H1 (cell line): ENCODE measurements around the gene BEST3. TPM values are rescaled to one million over a fixed set of nuclear protein-coding genes. Genes with fewer than 3 reads are reported as not detected.

Source experiments
- CTCF ChIA-PET: fragments of 300-600 bp; sonication (Branson Sonifier 250); formaldehyde crosslinking; loops from one replicate; lab custom pipeline; 2021; ENCODE audit not compliant: partially characterized antibody; lab: Charles Lee
- POLR2A ChIA-PET: fragments of 300-600 bp; sonication (Branson Sonifier 250); formaldehyde crosslinking; loops from one replicate; lab custom pipeline; 2021; ENCODE audit warnings: inconsistent platforms; ENCODE audit not compliant: partially characterized antibody; lab: Charles Lee
- DNase-seq, 2 experiments: peaks; one replicate each; pipeline versions ENCODE4 v3.0.0 to v3.0.0-alpha.2; 2010 to 2022; ENCODE audit warnings: low spot score in 2 of 2, low read depth in 1 of 2, mixed read lengths in 1 of 2
- FAIRE-seq: peaks from 2 replicates; lab custom pipeline; 2011; peaks lifted over from hg19 to GRCh38; lab: Jason Lieb, UNC
- H2AFZ ChIP-seq: 2 replicates; pipeline ENCODE4 v1.8.1; 2012; ENCODE audit warnings: low read length, inconsistent platforms
- H2AK5ac ChIP-seq: 2 replicates; pipeline ENCODE4 v1.6.1; 2013; ENCODE audit warnings: low read depth, low read length
- H2BK120ac ChIP-seq: replicated peaks from 2 replicates; pipeline ENCODE3; 2013; ENCODE audit warnings: low read depth, low read length, inconsistent platforms
- H2BK12ac ChIP-seq: 2 replicates; pipeline ENCODE4 v1.6.1; 2013; ENCODE audit warnings: low read depth, low read length
- H2BK15ac ChIP-seq: 2 replicates; pipeline ENCODE4 v1.6.1; 2013; ENCODE audit warnings: low read length
- H2BK20ac ChIP-seq: 2 replicates; pipeline ENCODE4 v1.6.1; 2013; ENCODE audit warnings: low read length
- H2BK5ac ChIP-seq: 2 replicates; pipeline ENCODE4 v1.6.1; 2013; ENCODE audit warnings: low read depth, low read length
- H3K14ac ChIP-seq: 2 replicates; pipeline ENCODE4 v1.6.1; 2013; ENCODE audit warnings: inconsistent platforms; ENCODE audit not compliant: insufficient read length
- H3K18ac ChIP-seq: 2 replicates; pipeline ENCODE4 v1.6.1; 2013; ENCODE audit warnings: low read length; ENCODE audit errors: extremely low read depth
- H3K23ac ChIP-seq: 2 replicates; pipeline ENCODE4 v1.6.1; 2013; ENCODE audit warnings: inconsistent platforms; ENCODE audit not compliant: insufficient read length
- H3K23me2 ChIP-seq: 2 replicates; pipeline ENCODE4 v1.6.1; 2013; ENCODE audit warnings: low read depth, low read length
- H3K27ac ChIP-seq: 2 replicates; pipeline ENCODE4 v1.6.1; 2011; ENCODE audit warnings: low read depth, low read length, inconsistent platforms
- H3K27me3 ChIP-seq, 4 experiments: replicated peaks in 1 of 4; 1 replicate in 1 of 4; 2 replicates in 3 of 4; pipeline versions ENCODE4 v1.6.1 to v1.8.1; 2011 to 2013; ENCODE audit warnings: low read length in 3 of 4, mild to moderate bottlenecking in 3 of 4, inconsistent platforms in 2 of 4, mixed read lengths in 2 of 4, moderate library complexity in 1 of 4; ENCODE audit not compliant: control insufficient read depth in 3 of 4, insufficient read depth in 3 of 4; ENCODE audit errors: extremely low read depth in 1 of 4
- H3K36me3 ChIP-seq, 4 experiments: 2 replicates each; pipeline versions ENCODE4 v1.6.1 to v1.8.1; 2011 to 2013; ENCODE audit warnings: mild to moderate bottlenecking in 4 of 4, low read length in 3 of 4, moderate library complexity in 2 of 4, control low read depth in 1 of 4, inconsistent platforms in 1 of 4; ENCODE audit not compliant: insufficient read depth in 4 of 4, control insufficient read depth in 2 of 4
- H3K4ac ChIP-seq: replicated peaks from 2 replicates; pipeline ENCODE3; 2013; ENCODE audit warnings: low read length, low read depth, mixed read lengths, inconsistent platforms; ENCODE audit not compliant: insufficient read length
- H3K4me1 ChIP-seq, 4 experiments: replicated peaks in 1 of 4; 1 replicate in 1 of 4; 2 replicates in 3 of 4; pipeline versions ENCODE4 v1.6.1 to v1.8.1; 2011 to 2013; ENCODE audit warnings: low read length in 3 of 4, inconsistent platforms in 2 of 4, mixed read lengths in 1 of 4; ENCODE audit not compliant: insufficient read depth in 4 of 4, control insufficient read depth in 3 of 4
- H3K4me2 ChIP-seq, 2 experiments: 2 replicates each; pipeline versions ENCODE4 v1.6.1 to v1.8.1; 2011 to 2013; ENCODE audit warnings: low read depth in 2 of 2, low read length in 2 of 2, control low read depth in 1 of 2, inconsistent platforms in 1 of 2, mild to moderate bottlenecking in 1 of 2; ENCODE audit not compliant: insufficient read depth in 1 of 2
- H3K4me3 ChIP-seq, 4 experiments: fragments of 200-600, 300-600 bp in 1 of 4; sonication (generic), shearing (Covaris generic), sonication (Bioruptor Twin) in 1 of 4; 2 replicates each; pipeline versions ENCODE4 v1.5.1 to v1.8.1; 2011 to 2016; ENCODE audit warnings: low read length in 4 of 4, low read depth in 3 of 4, control low read depth in 2 of 4, inconsistent platforms in 2 of 4, mild to moderate bottlenecking in 2 of 4, mixed read lengths in 1 of 4, moderate library complexity in 1 of 4; ENCODE audit not compliant: insufficient read depth in 2 of 4; ENCODE audit errors: extremely low read depth in 1 of 4
- H3K56ac ChIP-seq: replicated peaks from 2 replicates; pipeline ENCODE3; 2013; ENCODE audit warnings: low read depth, mild to moderate bottlenecking, mixed read lengths, low read length, inconsistent platforms; ENCODE audit not compliant: insufficient read length
- H3K79me1 ChIP-seq: 2 replicates; pipeline ENCODE4 v1.6.1; 2013; ENCODE audit warnings: low read depth, low read length, control low read depth
- H3K79me2 ChIP-seq, 2 experiments: 2 replicates each; pipeline versions ENCODE4 v1.6.1 to v1.8.1; 2012 to 2013; ENCODE audit warnings: low read length in 2 of 2, mild to moderate bottlenecking in 2 of 2, inconsistent platforms in 1 of 2; ENCODE audit not compliant: insufficient read depth in 2 of 2, control insufficient read depth in 1 of 2
- H3K9ac ChIP-seq, 4 experiments: replicated peaks in 1 of 4; 1 replicate in 1 of 4; 2 replicates in 3 of 4; pipeline versions ENCODE4 v1.6.1 to v1.8.1; 2011 to 2013; ENCODE audit warnings: low read depth in 3 of 4, low read length in 3 of 4, control low read depth in 2 of 4, mild to moderate bottlenecking in 2 of 4, moderate library complexity in 2 of 4, inconsistent platforms in 1 of 4; ENCODE audit errors: extremely low read depth in 1 of 4
- H3K9me3 ChIP-seq, 2 experiments: 2 replicates each; pipeline versions ENCODE4 v1.6.1 to v1.8.1; 2012 to 2013; ENCODE audit warnings: mild to moderate bottlenecking in 2 of 2, moderate library complexity in 2 of 2, control low read depth in 1 of 2, inconsistent platforms in 1 of 2, low read depth in 1 of 2, low read length in 1 of 2, mixed read lengths in 1 of 2; ENCODE audit not compliant: insufficient read depth in 2 of 2
- H4K20me1 ChIP-seq, 2 experiments: replicated peaks in 1 of 2; 2 replicates each; pipeline versions ENCODE3 to v1.8.1; 2011 to 2013; ENCODE audit warnings: inconsistent platforms in 2 of 2, low read length in 2 of 2, mild to moderate bottlenecking in 1 of 2; ENCODE audit not compliant: insufficient read depth in 2 of 2, control insufficient read depth in 1 of 2
- H4K5ac ChIP-seq: 2 replicates; pipeline ENCODE4 v1.6.1; 2013; ENCODE audit warnings: low read length, low read depth, mixed read lengths, inconsistent platforms; ENCODE audit not compliant: insufficient read length
- H4K8ac ChIP-seq: 2 replicates; pipeline ENCODE4 v1.8.0; 2013; ENCODE audit warnings: mild to moderate bottlenecking, moderate library complexity, low read length, inconsistent platforms; ENCODE audit not compliant: insufficient read depth; ENCODE audit errors: extremely low read depth
- H4K91ac ChIP-seq: replicated peaks from 2 replicates; pipeline ENCODE3; 2013; ENCODE audit warnings: low read length, mixed read lengths, inconsistent platforms; ENCODE audit not compliant: insufficient read length
- EZH2 ChIP-seq: fragments of 200-600 bp; sonication (generic); IDR thresholded peaks from 2 replicates; pipeline ENCODE4 v1.7.1; 2012; ENCODE audit warnings: low read depth, mild to moderate bottlenecking, moderate library complexity, low read length, inconsistent platforms; ENCODE audit not compliant: severe bottlenecking
- WGBS, 2 experiments: shearing (Covaris generic) in 1 of 2; methylation state at CpG; one replicate each; pipeline versions ENCODE4 v1.1.6 to v1.1.7; 2013 to 2015; ENCODE audit warnings: low lambda C conversion rate in 2 of 2, mixed read lengths in 2 of 2, inconsistent platforms in 1 of 2, low coverage in 1 of 2, missing lambda C conversion rate in 1 of 2; ENCODE audit not compliant: insufficient replicate concordance in 2 of 2, insufficient coverage in 1 of 2, insufficient read length in 1 of 2; ENCODE audit errors: extremely low coverage in 1 of 2, missing lambda C conversion rate in 1 of 2; 5-methylcytosine and 5-hydroxymethylcytosine counted together
- polyA plus RNA-seq, 7 experiments: library from polyadenylated mRNA; depleted of rRNA in 3 of 7; stranded (reverse) in 5 of 7; unstranded in 2 of 7; fragments of >200 nt in 5 of 7; fragments of 200-250 nt in 2 of 7; gene quantifications; 1 replicate in 5 of 7; 2 replicates in 1 of 7; 4 replicates in 1 of 7; pipeline versions ENCODE4 v1.2.1 to v1.2.3, GENCODE V29; 2011 to 2013; ENCODE audit warnings: missing spikeins in 2 of 7, mixed read lengths in 2 of 7
- total RNA-seq: library from RNA; stranded (reverse); fragmentation: NEBNext Ultra II Directional; extraction: Animal tissue kit (Norgen Biotek cat#: 25700); gene quantifications from 2 replicates; pipeline ENCODE4 v1.2.1, GENCODE V29; 2021

The BEST3 gene
- total and polyA plus RNA-seq, 2 of the 8 experiments (the other 6 are each of a cell fraction or from before 2014, with no cell fraction given): 0.17 TPM; not detected in 1

DNA sequence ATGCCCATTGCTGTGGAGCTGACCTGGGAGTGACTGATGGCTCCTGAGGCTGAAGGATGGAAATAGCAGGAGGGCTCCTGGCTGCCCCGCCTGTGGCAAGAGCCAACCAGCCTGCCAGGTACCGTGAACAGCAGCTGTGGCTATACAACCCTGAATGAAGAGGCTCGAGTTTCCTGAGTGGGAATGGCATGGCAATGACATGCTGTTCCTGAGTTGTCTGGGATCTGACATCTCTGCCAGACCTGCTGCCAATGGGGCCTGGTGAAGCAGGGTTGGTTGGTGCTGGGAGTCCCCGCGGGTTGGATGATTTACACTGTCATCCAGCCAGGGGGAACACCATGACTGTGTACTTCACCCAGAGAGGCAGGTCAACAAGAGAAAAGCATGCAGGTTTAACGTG, 56.6 kb downstream of the BEST3 start:
- H2BK12ac ChIP-seq: no peak overlapping the region
- no peaks in the 10 kb centered on the region for H3K9me3 ChIP-seq
- H3K4me3 ChIP-seq: no peak overlapping the region
- no peaks in the 10 kb centered on the region for H3K79me1 ChIP-seq
- FAIRE-seq (no peak), DNase-seq (no peak)
- H3K4me2 ChIP-seq: no peak overlapping the region
- H3K27me3 ChIP-seq: no peaks in the 10 kb centered on the region
- H3K27ac ChIP-seq: no peak overlapping the region
- H3K14ac ChIP-seq: no peak overlapping the region
- 88% methylated on average over 6 of the region's 6 CpGs; no CpG with 5 or more reads in 1 of the 2 experiments for WGBS, 2 experiments
- H3K4ac ChIP-seq: no peak overlapping the region
- H3K9ac ChIP-seq: no peak overlapping the region
- no peaks in the 10 kb centered on the region for H3K36me3 ChIP-seq
- no peak overlapping the region for H4K91ac ChIP-seq
- ChIA-PET POLR2A (interaction anchor here (0.8 kb wide), 1 partner anchor 190 kb away, joined by 4 read pairs; no protein-coding TSS in a partner anchor), CTCF (interaction anchor here (0.7 to 4.7 kb wide), 3 partner anchors 12 to 138 kb away, joined by 3 to 68 read pairs (median 16); no protein-coding TSS in a partner anchor)
- H2AFZ ChIP-seq: no peak overlapping the region
- no peak overlapping the region for H4K5ac ChIP-seq
- H3K23ac ChIP-seq: no peak overlapping the region
- H3K56ac ChIP-seq: no peak overlapping the region
- H2BK20ac ChIP-seq: no peak overlapping the region
- no peak overlapping the region for H2BK5ac ChIP-seq
- no peak for TF ChIP-seq EZH2
- H2AK5ac ChIP-seq: no peak overlapping the region
- no peaks in the 10 kb centered on the region for H3K23me2 ChIP-seq
- no peak overlapping the region for H4K8ac ChIP-seq
- H3K4me1 ChIP-seq: no peaks in the 10 kb centered on the region
- no peaks in the 10 kb centered on the region for H3K79me2 ChIP-seq
- no peak overlapping the region for H2BK15ac ChIP-seq
- H2BK120ac ChIP-seq: no peak overlapping the region
- no peak overlapping the region for H3K18ac ChIP-seq
- no peaks in the 10 kb centered on the region for H4K20me1 ChIP-seq
